H1 (cell line): ENCODE results near the gene SLC25A6. TPM values are rescaled to one million over a fixed set of nuclear protein-coding genes. Genes with fewer than 3 reads are reported as not detected.

Experiments
- ASH2L ChIP-seq: fragments of 200-600, 300-600 bp; sonication (generic); IDR thresholded peaks from one replicate; pipeline ENCODE4 v1.7.1; 2017; ENCODE audit warnings: low read length
- ATF3 ChIP-seq: IDR thresholded peaks from 2 replicates; pipeline ENCODE4 v1.6.1; 2011; ENCODE audit warnings: low read depth, mild to moderate bottlenecking, low read length; ENCODE audit not compliant: insufficient read depth
- BACH1 ChIP-seq: IDR thresholded peaks from 2 replicates; pipeline ENCODE4 v1.6.1; 2012; ENCODE audit warnings: low read length, improper control_type of control experiment
- CHD1 ChIP-seq: IDR thresholded peaks from 2 replicates; pipeline ENCODE4 v1.6.1; 2012; ENCODE audit warnings: low read depth, low read length, improper control_type of control experiment
- CTBP2 ChIP-seq: IDR thresholded peaks from 2 replicates; pipeline ENCODE4 v1.7.0; 2011; ENCODE audit warnings: borderline replicate concordance, mild to moderate bottlenecking, moderate library complexity, mixed read lengths, low read length; ENCODE audit not compliant: insufficient read depth, insufficient read length
- E2F6 ChIP-seq: IDR thresholded peaks from 2 replicates; pipeline ENCODE4 v1.6.1; 2012; ENCODE audit warnings: inconsistent platforms
- EZH2 ChIP-seq: fragments of 200-600 bp; sonication (generic); IDR thresholded peaks from 2 replicates; pipeline ENCODE4 v1.7.1; 2012; ENCODE audit warnings: low read depth, mild to moderate bottlenecking, moderate library complexity, low read length, inconsistent platforms; ENCODE audit not compliant: severe bottlenecking
- GTF2F1 ChIP-seq: IDR thresholded peaks from 2 replicates; pipeline ENCODE4 v1.6.1; 2012; ENCODE audit warnings: low read depth, low read length, improper control_type of control experiment, borderline replicate concordance
- HDAC2 ChIP-seq, 2 experiments: fragments of 300-600 bp in 1 of 2; sonication (generic) in 1 of 2; IDR thresholded peaks; 2 replicates each; pipeline ENCODE4 v1.6.1; 2011 to 2012; ENCODE audit warnings: low read depth in 2 of 2, low read length in 2 of 2, mild to moderate bottlenecking in 2 of 2, moderate library complexity in 2 of 2, borderline replicate concordance in 1 of 2, inconsistent platforms in 1 of 2
- HDAC6 ChIP-seq: IDR thresholded peaks from one replicate; pipeline ENCODE4 v1.7.1; 2012; ENCODE audit warnings: low read depth, mild to moderate bottlenecking, inconsistent platforms, low read length, moderate library complexity
- KDM1A ChIP-seq: fragments of 200-600, 300-600 bp; sonication (generic); IDR thresholded peaks from 2 replicates; pipeline ENCODE4 v1.7.1; 2016; ENCODE audit warnings: mild to moderate bottlenecking, low read length, borderline replicate concordance
- MAFK ChIP-seq: IDR thresholded peaks from 2 replicates; pipeline ENCODE4 v1.6.1; 2012; ENCODE audit warnings: low read depth, mild to moderate bottlenecking, improper control_type of control experiment, low read length
- NANOG ChIP-seq: IDR thresholded peaks from 2 replicates; pipeline ENCODE4 v1.6.1; 2011; ENCODE audit warnings: low read length, low read depth, mild to moderate bottlenecking, inconsistent platforms; ENCODE audit not compliant: insufficient read depth, poor library complexity, severe bottlenecking
- PHF8 ChIP-seq: fragments of 200-600 bp; sonication (generic); conservative IDR thresholded peaks from 2 replicates; pipeline ENCODE4 v1.7.1; 2012; ENCODE audit warnings: low read depth, mild to moderate bottlenecking, inconsistent platforms, low read length, moderate library complexity
- POU5F1 ChIP-seq: IDR thresholded peaks from 2 replicates; pipeline ENCODE4 v1.6.1; 2011; ENCODE audit warnings: low read depth, mild to moderate bottlenecking, low read length, moderate library complexity
- RNF2 ChIP-seq: fragments of 200-900, 300-1000 bp; sonication (generic); IDR thresholded peaks from 2 replicates; pipeline ENCODE4 v1.7.1; 2016; ENCODE audit warnings: borderline replicate concordance, low read depth, mild to moderate bottlenecking, antibody characterized with exemption, low read length; ENCODE audit not compliant: poor library complexity, severe bottlenecking; ENCODE audit errors: missing control alignments
- SIRT6 ChIP-seq: IDR thresholded peaks from one replicate; pipeline ENCODE4 v1.7.1; 2012; ENCODE audit warnings: low read length, inconsistent platforms
- SP1 ChIP-seq: IDR thresholded peaks from 2 replicates; pipeline ENCODE4 v1.6.1; 2011; ENCODE audit warnings: low read depth, low read length
- TAF1 ChIP-seq: IDR thresholded peaks from 2 replicates; pipeline ENCODE4 v1.6.1; 2011; ENCODE audit warnings: mild to moderate bottlenecking, low read depth, low read length
- TAF7 ChIP-seq: optimal IDR thresholded peaks from 2 replicates; pipeline ENCODE3; 2011; ENCODE audit warnings: low read depth, mild to moderate bottlenecking, inconsistent platforms, low read length, moderate library complexity, borderline replicate concordance
- TBP ChIP-seq: IDR thresholded peaks from 2 replicates; pipeline ENCODE4 v1.6.1; 2011; ENCODE audit warnings: low read depth, low read length, improper control_type of control experiment
- TCF12 ChIP-seq: IDR thresholded peaks from 2 replicates; pipeline ENCODE4 v1.6.1; 2011; ENCODE audit warnings: low read depth, mild to moderate bottlenecking, low read length
- YY1 ChIP-seq: IDR thresholded peaks from 2 replicates; pipeline ENCODE4 v1.6.1; 2011; ENCODE audit warnings: low read depth, mild to moderate bottlenecking, low read length
- polyA plus RNA-seq, 7 experiments: library from polyadenylated mRNA; depleted of rRNA in 3 of 7; stranded (reverse) in 5 of 7; unstranded in 2 of 7; fragments of >200 nt in 5 of 7; fragments of 200-250 nt in 2 of 7; gene quantifications; 1 replicate in 5 of 7; 2 replicates in 1 of 7; 4 replicates in 1 of 7; pipeline versions ENCODE4 v1.2.1 to v1.2.3, GENCODE V29; 2011 to 2013; ENCODE audit warnings: missing spikeins in 2 of 7, mixed read lengths in 2 of 7
- total RNA-seq: library from RNA; stranded (reverse); fragmentation: NEBNext Ultra II Directional; extraction: Animal tissue kit (Norgen Biotek cat#: 25700); gene quantifications from 2 replicates; pipeline ENCODE4 v1.2.1, GENCODE V29; 2021

Gene SLC25A6
- total and polyA plus RNA-seq, 2 of the 8 experiments (the other 6 are each of a cell fraction or from before 2014, with no cell fraction given), result 487 to 1,220 TPM

- TF ChIP-seq HDAC2 (IDR thresholded peaks at IDR 0.05; ENCODE audit: borderline replicate concordance in 1 of 2, low read depth in 2 of 2, low read length in 2 of 2) (peak in 1 of 2 experiments; percentile 14; a peak in 1 of 4 replicates), TCF12 (no peak), TAF1 (peak; percentile 97), GTF2F1 (peak; percentile 77; the same call in 1 of the 2 replicates), E2F6 (no peak), BACH1 (peak; percentile 70), YY1 (peak; percentile 18; the same call in 1 of the 2 replicates), KDM1A (no peak), ASH2L (peak; percentile 18), HDAC6 (no peak), RNF2 (no peak), MAFK (peak; percentile 2; the same call in 1 of the 2 replicates), POU5F1 (no peak), EZH2 (no peak), ATF3 (peak; percentile 84), PHF8 (peak; percentile 94), TBP (peak; percentile 93), NANOG (no peak), CHD1 (0 out of 2 replicates have a peak, but pooled peaks have one; percentile 50), SIRT6 (no peak), CTBP2 (no peak), SP1 (peak; percentile 83; the same call in 1 of the 2 replicates), TAF7 (peak; percentile 93)
Measured at GRCh38 chrX:1391707-1392375, at the start of gene SLC25A6 (continued).
